Lung (tissue), 12 donors: ENCODE measurements around the gene ROBO1. TPM values are rescaled to one million over a fixed set of nuclear protein-coding genes. Genes with fewer than 3 reads are reported as not detected.

Experiments used
- ATAC-seq: fragments of 200-7000 bp; cut with Tn5 transposase; one replicate; pipeline ENCODE4 v1.9.1; 2020; ENCODE audit warnings: moderate number of reproducible peaks; ENCODE audit not compliant: insufficient read depth, low FRiP score
- DNase-seq, 3 donors: peaks; one replicate each; pipeline ENCODE4 v3.0.0-alpha.2; 2013 to 2017
- H3K27ac ChIP-seq, 2 donors: one replicate each; pipeline ENCODE4 v1.5.1; 2013; ENCODE audit warnings: mild to moderate bottlenecking in 2 of 2, moderate library complexity in 2 of 2, control low read depth in 1 of 2, inconsistent platforms in 1 of 2, low read depth in 1 of 2, low read length in 1 of 2
- H3K27me3 ChIP-seq, 3 donors: one replicate each; pipeline ENCODE4 v1.5.1; 2013; ENCODE audit warnings: low read length in 2 of 3; ENCODE audit not compliant: control insufficient read depth in 3 of 3, insufficient read depth in 3 of 3
- H3K36me3 ChIP-seq, 4 donors: one replicate each; pipeline ENCODE4 v1.5.1; 2013; ENCODE audit warnings: low read length in 4 of 4, mild to moderate bottlenecking in 1 of 4, moderate library complexity in 1 of 4; ENCODE audit not compliant: control insufficient read depth in 4 of 4, insufficient read depth in 4 of 4
- H3K4me1 ChIP-seq, 5 donors: one replicate each; pipeline ENCODE4 v1.5.1; 2013; ENCODE audit warnings: low read length in 5 of 5, mild to moderate bottlenecking in 2 of 5, moderate library complexity in 1 of 5; ENCODE audit not compliant: control insufficient read depth in 5 of 5, insufficient read depth in 5 of 5
- H3K4me3 ChIP-seq: one replicate; pipeline ENCODE4 v1.5.1; 2013; ENCODE audit warnings: mild to moderate bottlenecking, control low read depth, moderate library complexity
- H3K9ac ChIP-seq, 2 donors: one replicate each; pipeline ENCODE4 v1.5.1; 2013; ENCODE audit warnings: low read length in 2 of 2, control low read depth in 1 of 2; ENCODE audit not compliant: insufficient read depth in 1 of 2
- H3K9me3 ChIP-seq, 4 donors: one replicate each; pipeline ENCODE4 v1.5.1; 2013; ENCODE audit warnings: low read length in 3 of 4, mild to moderate bottlenecking in 1 of 4, moderate library complexity in 1 of 4; ENCODE audit not compliant: control insufficient read depth in 4 of 4, insufficient read depth in 3 of 4
- WGBS, 2 donors: extraction: QIAGEN DNeasy Blood & Tissue Kit; methylation state at CpG; one replicate each; pipeline ENCODE4 v1.1.7; 2013; 5-methylcytosine and 5-hydroxymethylcytosine counted together
- polyA plus RNA-seq, 2 donors: library from polyadenylated mRNA; stranded (reverse); fragments of 200-250 nt; gene quantifications; one replicate each; pipeline ENCODE4 v1.2.1, GENCODE V29; 2013
- total RNA-seq, 2 donors: library from RNA; depleted of rRNA in 1 of 2; stranded (reverse); fragments of >200 nt in 1 of 2; gene quantifications; one replicate each; pipeline ENCODE4 v1.2.1, GENCODE V29; 2014 to 2021
- TF ChIP-seq, protein P1 (sequence below): IDR thresholded peaks from 2 replicates; pipeline ENCODE4 v1.5.1; 2012; ENCODE audit warnings: mild to moderate bottlenecking; ENCODE audit errors: control extremely low read depth, extremely low read depth
- donor health status: control.
- donor health status: control.
- donor health status: Bipolar disorder and iron deficiency.
- donor health status: healthy.
- donor health status: DM: yes; HTN: yes; CAD: no.

Gene ROBO1
- total and polyA plus RNA-seq, 4 donors: 2.6 to 72.6 (median 15.7) TPM

DNA sequence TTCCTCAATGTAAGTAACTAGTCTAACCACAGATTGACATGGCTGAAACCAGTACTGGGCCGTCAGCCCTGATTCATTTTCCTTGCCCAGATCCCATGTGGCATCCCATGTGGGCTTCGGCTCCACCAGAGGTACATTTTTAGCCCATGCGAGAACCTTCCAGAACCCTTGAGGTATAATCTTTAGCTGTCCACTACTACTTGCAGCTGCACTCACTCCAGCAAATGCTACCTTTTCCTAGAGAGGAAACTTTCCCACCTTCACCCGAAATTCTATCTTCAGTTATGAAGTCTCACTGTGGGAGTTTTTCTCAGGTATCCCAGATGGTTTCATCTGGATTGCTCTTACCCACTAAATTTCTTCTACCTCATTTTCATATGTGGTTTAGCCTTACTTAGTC, 907.2 kb downstream of the ROBO1 start:
- H3K27me3 ChIP-seq: no peaks in the 10 kb centered on the region
- peaks cover 0 to 2% (median 0%) of the 10 kb centered on the region in 5 donors for H3K4me1 ChIP-seq
- no peak for ATAC-seq
- TF ChIP-seq, protein P1, sequence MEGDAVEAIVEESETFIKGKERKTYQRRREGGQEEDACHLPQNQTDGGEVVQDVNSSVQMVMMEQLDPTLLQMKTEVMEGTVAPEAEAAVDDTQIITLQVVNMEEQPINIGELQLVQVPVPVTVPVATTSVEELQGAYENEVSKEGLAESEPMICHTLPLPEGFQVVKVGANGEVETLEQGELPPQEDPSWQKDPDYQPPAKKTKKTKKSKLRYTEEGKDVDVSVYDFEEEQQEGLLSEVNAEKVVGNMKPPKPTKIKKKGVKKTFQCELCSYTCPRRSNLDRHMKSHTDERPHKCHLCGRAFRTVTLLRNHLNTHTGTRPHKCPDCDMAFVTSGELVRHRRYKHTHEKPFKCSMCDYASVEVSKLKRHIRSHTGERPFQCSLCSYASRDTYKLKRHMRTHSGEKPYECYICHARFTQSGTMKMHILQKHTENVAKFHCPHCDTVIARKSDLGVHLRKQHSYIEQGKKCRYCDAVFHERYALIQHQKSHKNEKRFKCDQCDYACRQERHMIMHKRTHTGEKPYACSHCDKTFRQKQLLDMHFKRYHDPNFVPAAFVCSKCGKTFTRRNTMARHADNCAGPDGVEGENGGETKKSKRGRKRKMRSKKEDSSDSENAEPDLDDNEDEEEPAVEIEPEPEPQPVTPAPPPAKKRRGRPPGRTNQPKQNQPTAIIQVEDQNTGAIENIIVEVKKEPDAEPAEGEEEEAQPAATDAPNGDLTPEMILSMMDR: no peak
- H3K36me3 ChIP-seq: no peaks in the 10 kb centered on the region
- H3K4me3 ChIP-seq: no peak overlapping the region
- H3K27ac ChIP-seq: no peak overlapping the region
- H3K9ac ChIP-seq: no peak overlapping the region
- no peaks in the 10 kb centered on the region for H3K9me3 ChIP-seq
- 93 to 94% methylated on average over 4 of the region's 4 CpGs for WGBS, 2 donors
- DNase-seq: no peak

DNA sequence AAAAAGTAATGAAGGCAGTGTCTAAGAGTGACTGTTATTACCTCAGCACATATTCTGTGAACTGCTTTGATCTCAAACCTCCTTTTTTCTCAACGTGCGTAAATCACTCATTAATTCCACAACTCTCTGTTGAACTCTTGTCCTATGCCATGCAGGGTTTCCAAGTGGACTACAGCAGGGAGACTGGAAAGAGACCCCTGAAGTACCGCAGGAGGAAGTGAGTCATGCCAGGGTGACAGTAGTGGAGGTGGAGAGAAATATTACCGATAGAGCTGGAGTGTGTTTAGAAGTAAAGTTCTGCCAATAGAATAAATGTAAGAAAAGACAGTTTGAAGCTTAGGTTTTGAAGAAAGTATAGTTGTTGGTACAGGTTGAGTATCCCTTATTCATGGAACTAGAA, 908.9 kb downstream of the ROBO1 start:
- no peaks in the 10 kb centered on the region for H3K36me3 ChIP-seq
- no peak overlapping the region for H3K27ac ChIP-seq
- no peaks in the 10 kb centered on the region for H3K27me3 ChIP-seq
- H3K9me3 ChIP-seq: no peaks in the 10 kb centered on the region
- no peak overlapping the region for H3K4me3 ChIP-seq
- H3K4me1 ChIP-seq: peaks cover 0 to 6% (median 2%) of the 10 kb centered on the region in 5 donors
- DNase-seq (no peak), ATAC-seq (no peak)
- H3K9ac ChIP-seq: no peak overlapping the region
- TF ChIP-seq, protein P1: no peak
- WGBS, 2 donors: 82% methylated on average over 4 of the region's 4 CpGs

DNA sequence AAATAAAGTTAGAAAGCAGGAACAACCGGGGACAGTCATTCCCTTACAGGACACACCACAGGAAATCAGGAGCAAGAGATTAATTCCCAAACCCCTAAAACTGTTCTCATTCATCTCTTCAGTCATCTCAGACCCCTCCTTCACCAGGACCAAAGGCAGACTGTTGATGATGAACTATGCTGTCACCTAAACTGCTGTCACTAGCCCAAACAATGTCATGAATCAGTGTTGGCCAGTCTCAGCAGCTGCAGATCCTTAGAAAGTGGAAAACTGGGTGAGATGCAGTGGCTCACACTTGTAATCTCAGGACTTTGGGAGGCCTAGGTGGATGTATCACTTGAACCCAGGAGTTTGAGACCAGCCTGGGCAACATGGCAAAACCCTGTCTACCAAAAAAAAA, 909.6 kb downstream of the ROBO1 start:
- ATAC-seq (no peak), DNase-seq (no peak)
- peaks cover 0 to 2% (median 0%) of the 10 kb centered on the region in 4 donors for H3K36me3 ChIP-seq
- H3K9me3 ChIP-seq: no peaks in the 10 kb centered on the region
- no peaks in the 10 kb centered on the region for H3K27me3 ChIP-seq
- H3K9ac ChIP-seq: no peak overlapping the region
- H3K27ac ChIP-seq: no peak overlapping the region
- no peak overlapping the region for H3K4me3 ChIP-seq
- TF ChIP-seq, protein P1: no peak
- H3K4me1 ChIP-seq: peaks cover 0 to 6% (median 2%) of the 10 kb centered on the region in 5 donors
- WGBS, 2 donors: 61 to 63% methylated on average over 1 of the region's 1 CpG

DNA sequence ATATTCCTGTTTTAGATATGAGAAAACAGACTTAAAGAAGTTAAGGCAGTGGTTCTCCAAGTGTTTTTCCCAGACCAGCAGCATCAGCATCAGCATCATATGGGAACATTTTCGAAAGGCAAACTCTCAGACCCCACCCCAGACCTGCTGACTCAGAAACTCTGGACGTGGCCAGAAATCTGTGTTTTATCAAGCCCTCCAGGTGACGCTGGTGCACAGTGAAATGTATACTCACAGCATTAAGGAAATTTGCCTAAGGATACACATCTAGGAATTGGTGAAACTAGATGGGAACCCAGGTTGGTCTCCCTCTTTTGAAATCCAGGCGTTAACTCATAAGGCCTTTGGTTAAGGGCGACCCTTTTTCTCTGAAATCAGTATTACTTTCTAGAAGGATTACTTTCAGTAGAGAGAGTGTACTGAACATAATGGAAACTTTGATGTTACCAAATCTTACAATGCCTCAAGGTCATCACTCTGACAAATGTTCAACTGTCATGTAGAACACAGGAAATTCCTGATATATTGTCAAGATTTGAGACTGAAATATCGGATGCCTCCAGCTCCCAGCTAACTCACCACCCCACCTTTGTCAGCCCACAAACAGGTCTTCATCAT, 910.2 kb downstream of the ROBO1 start:
- Histone ChIP-seq H3K36me3 (peaks cover 0 to 2% (median 0%) of the 10 kb centered on the region in 4 donors), H3K4me3 (no peak overlapping the region), H3K9me3 (no peaks in the 10 kb centered on the region), H3K4me1 (peaks cover 0 to 6% (median 2%) of the 10 kb centered on the region in 5 donors), H3K27ac (no peak overlapping the region), H3K27me3 (no peaks in the 10 kb centered on the region), H3K9ac (no peak overlapping the region)
- no peak for ATAC-seq
- no peak for DNase-seq
- WGBS, 2 donors: 88 to 89% methylated on average over 6 of the region's 6 CpGs
- TF ChIP-seq, protein P1: no peak
